ENCODE results near the gene MBLAC1. TPM values are rescaled to one million over a fixed set of nuclear protein-coding genes. Genes with fewer than 3 reads are reported as not detected.

MBLAC1 gene
- total and polyA plus RNA-seq, 9 of the 15 experiments (the other 6 are each of a cell fraction or from before 2014, with no cell fraction given), result 0.03 to 3.1 (median 0.52) TPM

DNA sequence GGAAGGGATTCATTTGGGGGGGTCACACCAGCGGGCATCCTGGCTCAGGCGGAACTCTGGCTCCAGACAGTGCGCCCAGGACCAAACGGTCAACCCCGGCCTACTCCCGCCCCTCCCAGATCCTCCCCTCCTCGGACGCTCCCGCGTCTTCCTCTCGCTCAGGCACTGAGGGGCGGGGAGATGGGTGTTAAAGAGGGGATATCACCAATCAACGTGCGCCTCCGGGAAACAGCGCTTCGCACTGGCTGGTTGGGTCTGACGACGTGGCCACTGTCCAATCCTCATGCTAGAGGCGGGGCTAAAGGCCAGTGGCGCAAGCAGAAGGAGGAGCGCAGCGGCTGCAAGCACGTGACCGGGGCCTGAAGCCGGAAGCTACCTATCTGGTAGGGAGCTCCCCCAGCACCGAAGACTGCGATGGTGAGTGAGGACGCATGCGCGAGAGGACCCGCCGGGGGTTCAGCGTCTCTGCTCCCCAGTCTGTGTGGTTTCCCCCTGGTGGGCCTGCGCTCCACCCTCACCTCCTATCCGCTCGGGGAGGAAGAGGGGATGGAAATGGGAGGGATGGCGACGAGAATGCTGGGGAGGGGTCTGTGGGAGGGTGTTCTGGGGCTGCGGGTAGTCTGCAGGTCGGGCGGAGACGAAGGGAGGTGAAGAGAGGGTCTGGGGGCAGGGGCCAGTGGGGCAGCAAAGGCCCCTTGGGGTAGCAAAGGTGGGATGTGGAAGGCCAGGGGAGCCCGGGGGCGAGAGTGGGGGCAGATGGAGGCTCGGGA lies 22.0 kb downstream of the MBLAC1 start, which contains the start of gene LAMTOR4 (continued):
- TF ChIP-seq CHD7 (IDR thresholded peaks at IDR 0.05; ENCODE audit: low read depth, low read length) (no peak), ZNF165 (CRISPR knock-in tag; IDR thresholded peaks at IDR 0.05; ENCODE audit: borderline replicate concordance) (no peak), RBM17 (IDR thresholded peaks at IDR 0.05; ENCODE audit: borderline replicate concordance, low read depth, low read length) (no peak), ZNF655 (CRISPR knock-in tag; IDR thresholded peaks at IDR 0.05) (no peak), RNF2 (IDR thresholded peaks at IDR 0.05) (no peak), ESRRB (CRISPR knock-in tag; IDR thresholded peaks at IDR 0.05; ENCODE audit: borderline replicate concordance) (no peak), NCOA6 (IDR thresholded peaks at IDR 0.05) (no peak), MED1 (CRISPR knock-in tag; IDR thresholded peaks at IDR 0.05; ENCODE audit: borderline replicate concordance) (no peak), RFX1 (IDR thresholded peaks at IDR 0.05) (no peak), IRF2 (CRISPR knock-in tag; IDR thresholded peaks at IDR 0.05) (no peak), ZC3H11A (IDR thresholded peaks at IDR 0.05; ENCODE audit: low read depth, low read length) (no peak), DEAF1 (CRISPR knock-in tag; IDR thresholded peaks at IDR 0.05) (no peak)
- TF ChIP-seq, protein P1, sequence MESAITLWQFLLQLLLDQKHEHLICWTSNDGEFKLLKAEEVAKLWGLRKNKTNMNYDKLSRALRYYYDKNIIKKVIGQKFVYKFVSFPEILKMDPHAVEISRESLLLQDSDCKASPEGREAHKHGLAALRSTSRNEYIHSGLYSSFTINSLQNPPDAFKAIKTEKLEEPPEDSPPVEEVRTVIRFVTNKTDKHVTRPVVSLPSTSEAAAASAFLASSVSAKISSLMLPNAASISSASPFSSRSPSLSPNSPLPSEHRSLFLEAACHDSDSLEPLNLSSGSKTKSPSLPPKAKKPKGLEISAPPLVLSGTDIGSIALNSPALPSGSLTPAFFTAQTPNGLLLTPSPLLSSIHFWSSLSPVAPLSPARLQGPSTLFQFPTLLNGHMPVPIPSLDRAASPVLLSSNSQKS (CRISPR knock-in tag; IDR thresholded peaks at IDR 0.05), result no peak
